ENCODE measurements around the gene MIB1.

The MIB1 gene

DNA sequence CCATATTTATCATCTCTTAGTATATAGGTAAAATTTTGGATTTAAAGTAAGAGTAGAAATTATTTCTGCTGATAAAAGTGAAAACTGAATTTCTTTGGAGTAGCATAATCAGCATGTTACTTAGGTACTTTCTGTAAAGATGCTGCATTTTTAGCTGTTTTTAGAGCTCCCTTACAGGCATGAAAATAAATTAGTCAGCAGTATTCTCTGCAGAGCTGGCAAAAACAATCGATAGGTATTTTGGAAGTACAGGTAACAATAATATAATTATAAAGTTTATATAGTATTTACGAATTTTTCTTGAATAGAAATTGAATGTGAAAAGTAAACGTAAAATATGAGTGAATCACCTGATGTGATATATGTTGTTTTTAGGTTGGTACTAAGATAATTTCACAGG lies 83.3 kb downstream of the MIB1 start (continued):
- TF ChIP-seq ZFP30 (CRISPR knock-in tag; IDR thresholded peaks at IDR 0.05) (no peak), GLIS3 (CRISPR knock-in tag; IDR thresholded peaks at IDR 0.05) (no peak), PPARA (CRISPR knock-in tag; IDR thresholded peaks at IDR 0.05; ENCODE audit: borderline replicate concordance) (no peak)

DNA sequence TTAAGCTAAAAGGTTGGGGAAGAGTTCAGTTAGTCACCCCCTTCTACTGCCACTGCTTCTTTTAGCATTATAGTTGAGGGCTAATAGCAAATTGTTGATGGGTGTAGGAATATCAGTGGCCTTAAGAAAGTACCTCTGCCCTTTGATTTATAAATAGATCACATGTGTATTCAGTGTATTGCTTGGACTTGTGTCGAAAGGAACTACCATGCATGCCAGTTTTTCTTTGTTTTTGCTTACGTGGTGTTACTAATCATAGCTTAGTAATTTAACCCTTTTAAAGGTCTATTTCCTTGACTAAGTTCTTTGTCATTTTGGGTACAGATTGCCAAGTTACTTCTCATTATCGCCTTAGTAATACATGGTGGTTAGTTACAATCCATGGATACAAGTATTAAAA lies 85.6 kb downstream of the MIB1 start:
- TF ChIP-seq ESRRG (CRISPR knock-in tag; IDR thresholded peaks at IDR 0.05), result no peak
- TF ChIP-seq BACH2 (CRISPR knock-in tag; IDR thresholded peaks at IDR 0.05; ENCODE audit: borderline replicate concordance), result no peak
- no peak for TF ChIP-seq RARB (CRISPR knock-in tag; IDR thresholded peaks at IDR 0.05)
- TF ChIP-seq SNAI2 (CRISPR knock-in tag; IDR thresholded peaks at IDR 0.05), result no peak
- no peak for TF ChIP-seq TOX (CRISPR knock-in tag; IDR thresholded peaks at IDR 0.05; ENCODE audit: borderline replicate concordance)
- no peak for TF ChIP-seq ZNF70 (CRISPR knock-in tag; IDR thresholded peaks at IDR 0.05)
- TF ChIP-seq, protein P1, sequence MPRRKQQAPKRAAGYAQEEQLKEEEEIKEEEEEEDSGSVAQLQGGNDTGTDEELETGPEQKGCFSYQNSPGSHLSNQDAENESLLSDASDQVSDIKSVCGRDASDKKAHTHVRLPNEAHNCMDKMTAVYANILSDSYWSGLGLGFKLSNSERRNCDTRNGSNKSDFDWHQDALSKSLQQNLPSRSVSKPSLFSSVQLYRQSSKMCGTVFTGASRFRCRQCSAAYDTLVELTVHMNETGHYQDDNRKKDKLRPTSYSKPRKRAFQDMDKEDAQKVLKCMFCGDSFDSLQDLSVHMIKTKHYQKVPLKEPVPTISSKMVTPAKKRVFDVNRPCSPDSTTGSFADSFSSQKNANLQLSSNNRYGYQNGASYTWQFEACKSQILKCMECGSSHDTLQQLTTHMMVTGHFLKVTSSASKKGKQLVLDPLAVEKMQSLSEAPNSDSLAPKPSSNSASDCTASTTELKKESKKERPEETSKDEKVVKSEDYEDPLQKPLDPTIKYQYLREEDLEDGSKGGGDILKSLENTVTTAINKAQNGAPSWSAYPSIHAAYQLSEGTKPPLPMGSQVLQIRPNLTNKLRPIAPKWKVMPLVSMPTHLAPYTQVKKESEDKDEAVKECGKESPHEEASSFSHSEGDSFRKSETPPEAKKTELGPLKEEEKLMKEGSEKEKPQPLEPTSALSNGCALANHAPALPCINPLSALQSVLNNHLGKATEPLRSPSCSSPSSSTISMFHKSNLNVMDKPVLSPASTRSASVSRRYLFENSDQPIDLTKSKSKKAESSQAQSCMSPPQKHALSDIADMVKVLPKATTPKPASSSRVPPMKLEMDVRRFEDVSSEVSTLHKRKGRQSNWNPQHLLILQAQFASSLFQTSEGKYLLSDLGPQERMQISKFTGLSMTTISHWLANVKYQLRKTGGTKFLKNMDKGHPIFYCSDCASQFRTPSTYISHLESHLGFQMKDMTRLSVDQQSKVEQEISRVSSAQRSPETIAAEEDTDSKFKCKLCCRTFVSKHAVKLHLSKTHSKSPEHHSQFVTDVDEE (CRISPR knock-in tag; IDR thresholded peaks at IDR 0.05), result no peak
- TF ChIP-seq CSDC2 (CRISPR knock-in tag; IDR thresholded peaks at IDR 0.05), result no peak
- TF ChIP-seq GLIS3 (CRISPR knock-in tag; IDR thresholded peaks at IDR 0.05), result no peak
- TF ChIP-seq ZFP3 (CRISPR knock-in tag; IDR thresholded peaks at IDR 0.05), result no peak
- no peak for TF ChIP-seq ZNF8 (CRISPR knock-in tag; IDR thresholded peaks at IDR 0.05)
- TF ChIP-seq ARNTL (CRISPR knock-in tag; IDR thresholded peaks at IDR 0.05; ENCODE audit: borderline replicate concordance, low read depth), result no peak
- TF ChIP-seq PPARA (CRISPR knock-in tag; IDR thresholded peaks at IDR 0.05; ENCODE audit: borderline replicate concordance), result no peak
- TF ChIP-seq OSR1 (CRISPR knock-in tag; IDR thresholded peaks at IDR 0.05), result no peak
- TF ChIP-seq ZC3H10 (CRISPR knock-in tag; IDR thresholded peaks at IDR 0.05), result no peak
- TF ChIP-seq, protein P2, sequence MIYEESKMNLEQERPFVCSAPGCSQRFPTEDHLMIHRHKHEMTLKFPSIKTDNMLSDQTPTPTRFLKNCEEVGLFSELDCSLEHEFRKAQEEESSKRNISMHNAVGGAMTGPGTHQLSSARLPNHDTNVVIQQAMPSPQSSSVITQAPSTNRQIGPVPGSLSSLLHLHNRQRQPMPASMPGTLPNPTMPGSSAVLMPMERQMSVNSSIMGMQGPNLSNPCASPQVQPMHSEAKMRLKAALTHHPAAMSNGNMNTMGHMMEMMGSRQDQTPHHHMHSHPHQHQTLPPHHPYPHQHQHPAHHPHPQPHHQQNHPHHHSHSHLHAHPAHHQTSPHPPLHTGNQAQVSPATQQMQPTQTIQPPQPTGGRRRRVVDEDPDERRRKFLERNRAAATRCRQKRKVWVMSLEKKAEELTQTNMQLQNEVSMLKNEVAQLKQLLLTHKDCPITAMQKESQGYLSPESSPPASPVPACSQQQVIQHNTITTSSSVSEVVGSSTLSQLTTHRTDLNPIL (CRISPR knock-in tag; IDR thresholded peaks at IDR 0.05; ENCODE audit: low read depth), result no peak
- TF ChIP-seq ZNF565 (CRISPR knock-in tag; conservative IDR thresholded peaks at IDR 0.05; ENCODE audit: low read depth), result no peak
- no peak for TF ChIP-seq ZFP30 (CRISPR knock-in tag; IDR thresholded peaks at IDR 0.05)
- no peak for ATAC-seq

DNA sequence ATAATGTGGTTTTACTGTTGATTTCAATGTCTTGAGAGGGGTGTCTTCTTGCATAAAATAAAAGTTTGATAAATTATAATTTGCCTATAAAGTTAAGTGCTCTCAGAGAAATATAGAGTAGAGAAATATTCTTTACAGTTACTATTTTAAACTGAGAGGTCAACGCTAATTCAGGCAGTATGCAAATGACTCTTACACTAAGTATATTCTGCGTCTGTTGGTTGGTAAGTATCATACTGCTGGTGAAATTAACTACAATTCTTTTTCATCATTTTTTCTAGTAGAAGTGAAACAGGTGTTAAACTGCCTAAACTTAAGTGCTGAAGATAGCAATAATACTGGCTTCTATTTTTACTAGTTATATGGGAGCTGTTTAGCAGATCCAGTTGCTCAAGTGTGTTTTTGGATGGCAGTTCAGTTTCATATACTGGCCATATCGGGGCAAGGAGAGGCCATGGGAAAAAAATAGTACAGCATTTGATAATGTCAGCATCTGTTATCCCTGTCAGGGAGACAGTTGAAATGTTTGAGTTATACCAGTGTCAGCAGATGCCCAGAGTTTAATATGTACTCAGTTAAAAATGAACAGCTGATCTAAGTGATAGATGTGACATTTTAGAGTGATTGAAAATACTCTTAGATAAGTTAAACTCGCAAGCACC lies 86.2 kb downstream of the MIB1 start:
- no peak for TF ChIP-seq ARNTL (CRISPR knock-in tag; IDR thresholded peaks at IDR 0.05; ENCODE audit: borderline replicate concordance, low read depth)
- TF ChIP-seq SNAI2 (CRISPR knock-in tag; IDR thresholded peaks at IDR 0.05), result no peak
- no peak for TF ChIP-seq PPARA (CRISPR knock-in tag; IDR thresholded peaks at IDR 0.05; ENCODE audit: borderline replicate concordance)
- TF ChIP-seq ZNF70 (CRISPR knock-in tag; IDR thresholded peaks at IDR 0.05), result no peak
- no peak for TF ChIP-seq CSDC2 (CRISPR knock-in tag; IDR thresholded peaks at IDR 0.05)
- TF ChIP-seq ZNF8 (CRISPR knock-in tag; IDR thresholded peaks at IDR 0.05), result no peak
- no peak for TF ChIP-seq TCF4 (CRISPR knock-in tag; IDR thresholded peaks at IDR 0.05; ENCODE audit: borderline replicate concordance)
- no peak for TF ChIP-seq BACH2 (CRISPR knock-in tag; IDR thresholded peaks at IDR 0.05; ENCODE audit: borderline replicate concordance)
- TF ChIP-seq, protein P3, sequence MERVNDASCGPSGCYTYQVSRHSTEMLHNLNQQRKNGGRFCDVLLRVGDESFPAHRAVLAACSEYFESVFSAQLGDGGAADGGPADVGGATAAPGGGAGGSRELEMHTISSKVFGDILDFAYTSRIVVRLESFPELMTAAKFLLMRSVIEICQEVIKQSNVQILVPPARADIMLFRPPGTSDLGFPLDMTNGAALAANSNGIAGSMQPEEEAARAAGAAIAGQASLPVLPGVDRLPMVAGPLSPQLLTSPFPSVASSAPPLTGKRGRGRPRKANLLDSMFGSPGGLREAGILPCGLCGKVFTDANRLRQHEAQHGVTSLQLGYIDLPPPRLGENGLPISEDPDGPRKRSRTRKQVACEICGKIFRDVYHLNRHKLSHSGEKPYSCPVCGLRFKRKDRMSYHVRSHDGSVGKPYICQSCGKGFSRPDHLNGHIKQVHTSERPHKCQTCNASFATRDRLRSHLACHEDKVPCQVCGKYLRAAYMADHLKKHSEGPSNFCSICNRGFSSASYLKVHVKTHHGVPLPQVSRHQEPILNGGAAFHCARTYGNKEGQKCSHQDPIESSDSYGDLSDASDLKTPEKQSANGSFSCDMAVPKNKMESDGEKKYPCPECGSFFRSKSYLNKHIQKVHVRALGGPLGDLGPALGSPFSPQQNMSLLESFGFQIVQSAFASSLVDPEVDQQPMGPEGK (CRISPR knock-in tag; IDR thresholded peaks at IDR 0.05; ENCODE audit: borderline replicate concordance), result no peak
- no peak for TF ChIP-seq ZFP30 (CRISPR knock-in tag; IDR thresholded peaks at IDR 0.05)
- TF ChIP-seq, protein P1 (CRISPR knock-in tag; IDR thresholded peaks at IDR 0.05), result no peak
- TF ChIP-seq, protein P4, sequence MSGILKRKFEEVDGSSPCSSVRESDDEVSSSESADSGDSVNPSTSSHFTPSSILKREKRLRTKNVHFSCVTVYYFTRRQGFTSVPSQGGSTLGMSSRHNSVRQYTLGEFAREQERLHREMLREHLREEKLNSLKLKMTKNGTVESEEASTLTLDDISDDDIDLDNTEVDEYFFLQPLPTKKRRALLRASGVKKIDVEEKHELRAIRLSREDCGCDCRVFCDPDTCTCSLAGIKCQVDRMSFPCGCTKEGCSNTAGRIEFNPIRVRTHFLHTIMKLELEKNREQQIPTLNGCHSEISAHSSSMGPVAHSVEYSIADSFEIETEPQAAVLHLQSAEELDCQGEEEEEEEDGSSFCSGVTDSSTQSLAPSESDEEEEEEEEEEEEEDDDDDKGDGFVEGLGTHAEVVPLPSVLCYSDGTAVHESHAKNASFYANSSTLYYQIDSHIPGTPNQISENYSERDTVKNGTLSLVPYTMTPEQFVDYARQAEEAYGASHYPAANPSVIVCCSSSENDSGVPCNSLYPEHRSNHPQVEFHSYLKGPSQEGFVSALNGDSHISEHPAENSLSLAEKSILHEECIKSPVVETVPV (CRISPR knock-in tag; IDR thresholded peaks at IDR 0.05), result no peak
- TF ChIP-seq ZC3H10 (CRISPR knock-in tag; IDR thresholded peaks at IDR 0.05), result no peak
- TF ChIP-seq OSR1 (CRISPR knock-in tag; IDR thresholded peaks at IDR 0.05), result no peak
- no peak for TF ChIP-seq TOX (CRISPR knock-in tag; IDR thresholded peaks at IDR 0.05; ENCODE audit: borderline replicate concordance)
- no peak for TF ChIP-seq ZFP3 (CRISPR knock-in tag; IDR thresholded peaks at IDR 0.05)
- TF ChIP-seq ISL1 (CRISPR knock-in tag; IDR thresholded peaks at IDR 0.05), result no peak; the same call in 1 of the 2 replicates
- TF ChIP-seq GLIS3 (CRISPR knock-in tag; IDR thresholded peaks at IDR 0.05), result no peak
- TF ChIP-seq, protein P2 (CRISPR knock-in tag; IDR thresholded peaks at IDR 0.05; ENCODE audit: low read depth), result no peak
- no peak for ATAC-seq

Data from SK-N-SH treated with all-trans-retinoic acid at 6 μM for 48 hours (cell line).